Limb (tissue), 2 donors: Measurements from ENCODE around the gene PANK2.
"Not testable (repeated sequence)": the region's sequence is repeated elsewhere in the genome, so short reads cannot be mapped to it uniquely, and the experiment has no call there.

ENCODE experiments used
- DNase-seq, 2 donors: peaks; one replicate each; pipeline ENCODE4 v3.0.0-alpha.2; 2016; ENCODE audit errors: extremely low spot score in 2 of 2

PANK2 gene

GRCh38 chr20:3901028-3901705 is 12.0 kb downstream of the PANK2 start:
- no peak for DNase-seq

GRCh38 chr20:3901706-3902440 is 12.7 kb downstream of the PANK2 start:
- DNase-seq: no peak

GRCh38 chr20:3902446-3902845 is 13.3 kb downstream of the PANK2 start:
- no peak for DNase-seq

- DNase-seq: no peak
Measured at GRCh38 chr20:3904224-3904623, 15.0 kb downstream of the PANK2 start.

- no peak for DNase-seq
Measured at GRCh38 chr20:3904857-3905256, 15.7 kb downstream of the PANK2 start.

GRCh38 chr20:3906744-3907721 is 17.8 kb downstream of the PANK2 start:
- not testable (repeated sequence) for DNase-seq

- DNase-seq: no peak
Measured at GRCh38 chr20:3908667-3909066, 19.5 kb downstream of the PANK2 start.

GRCh38 chr20:3909952-3910366 is 20.8 kb downstream of the PANK2 start:
- DNase-seq: no peak

GRCh38 chr20:3910853-3911252 is 21.7 kb downstream of the PANK2 start:
- DNase-seq: no peak

GRCh38 chr20:3911956-3912355 is 22.8 kb downstream of the PANK2 start:
- DNase-seq: no peak

- no peak for DNase-seq
Measured at GRCh38 chr20:3914446-3914845, 25.3 kb downstream of the PANK2 start.

- no peak for DNase-seq
Measured at GRCh38 chr20:3915691-3916090, 26.5 kb downstream of the PANK2 start.

GRCh38 chr20:3916364-3916763 is 27.2 kb downstream of the PANK2 start:
- DNase-seq: no peak

- DNase-seq: no peak
Measured at GRCh38 chr20:3919352-3919751, 30.2 kb downstream of the PANK2 start.

- no peak for DNase-seq
Measured at GRCh38 chr20:3922223-3922982, 33.2 kb downstream of the PANK2 start.

- DNase-seq: no peak
Measured at GRCh38 chr20:3922983-3923339, 33.8 kb downstream of the PANK2 start.

GRCh38 chr20:3923818-3924217 is 34.6 kb downstream of the PANK2 start:
- no peak for DNase-seq

GRCh38 chr20:3924304-3925112 is 35.3 kb downstream of the PANK2 start:
- DNase-seq: no peak

GRCh38 chr20:3925113-3925695 is 36.0 kb downstream of the PANK2 start:
- DNase-seq: no peak
